DOHH2 (cell line): ENCODE data around the gene DTNB.

Source experiments
- H3F3A ChIP-seq: fragments of 200-600 bp; sonication (generic), shearing (Covaris generic); 2 replicates; pipeline ENCODE4 v1.6.0; 2016; ENCODE audit warnings: antibody characterized with exemption, mild to moderate bottlenecking; ENCODE audit not compliant: control insufficient read depth, insufficient read depth
- H3K27ac ChIP-seq: fragments of 200-600 bp; sonication (generic); 2 replicates; pipeline ENCODE4 v1.5.1; 2014; ENCODE audit warnings: low read depth, mild to moderate bottlenecking, low read length, moderate library complexity
- H3K27me3 ChIP-seq: fragments of 200-600 bp; sonication (generic); 2 replicates; pipeline ENCODE4 v1.6.1; 2014; ENCODE audit warnings: mild to moderate bottlenecking, low read length, mixed read lengths; ENCODE audit not compliant: control insufficient read depth
- H3K36me3 ChIP-seq: fragments of 200-600 bp; sonication (generic); 2 replicates; pipeline ENCODE4 v1.6.1; 2014; ENCODE audit warnings: mild to moderate bottlenecking, low read length, moderate library complexity, mixed read lengths; ENCODE audit not compliant: control insufficient read depth
- H3K4me1 ChIP-seq: fragments of 200-600 bp; sonication (generic); 2 replicates; pipeline ENCODE4 v1.6.1; 2014; ENCODE audit warnings: mild to moderate bottlenecking, low read length, mixed read lengths; ENCODE audit not compliant: control insufficient read depth
- H3K4me2 ChIP-seq: fragments of 200-600 bp; sonication (generic); 2 replicates; pipeline ENCODE4 v1.6.0; 2014; ENCODE audit warnings: mild to moderate bottlenecking, low read length, moderate library complexity
- H3K4me3 ChIP-seq: fragments of 200-600 bp; sonication (generic); 2 replicates; pipeline ENCODE4 v1.5.1; 2014; ENCODE audit warnings: mild to moderate bottlenecking, low read length, mixed read lengths
- H3K79me2 ChIP-seq: fragments of 200-600 bp; sonication (generic); 2 replicates; pipeline ENCODE4 v1.6.1; 2014; ENCODE audit warnings: mild to moderate bottlenecking, low read length, mixed read lengths; ENCODE audit not compliant: control insufficient read depth
- H3K9me2 ChIP-seq: fragments of 200-600 bp; sonication (generic); replicated peaks from 2 replicates; pipeline ENCODE4 v1.6.1; 2014; ENCODE audit warnings: mild to moderate bottlenecking, low read length, mixed read lengths; ENCODE audit not compliant: control insufficient read depth
- H3K9me3 ChIP-seq: fragments of 200-600 bp; sonication (generic); 2 replicates; pipeline ENCODE4 v1.6.1; 2014; ENCODE audit warnings: antibody characterized with exemption, low read length, mixed read lengths; ENCODE audit not compliant: control insufficient read depth, insufficient read depth
- H4K20me1 ChIP-seq: fragments of 200-600 bp; sonication (generic); 2 replicates; pipeline ENCODE4 v1.6.0; 2014; ENCODE audit warnings: low read depth, mild to moderate bottlenecking, antibody characterized with exemption, low read length, moderate library complexity; ENCODE audit not compliant: control insufficient read depth, insufficient read depth
- CTCF ChIP-seq: fragments of 200-600 bp; sonication (generic); IDR thresholded peaks from one replicate; pipeline ENCODE4 v1.5.1; 2014; ENCODE audit warnings: antibody characterized with exemption, mild to moderate bottlenecking, low read depth, low read length; ENCODE audit not compliant: poor library complexity, severe bottlenecking
- EZH2phosphoT487 ChIP-seq: fragments of 200-600 bp; sonication (generic); IDR thresholded peaks from 2 replicates; pipeline ENCODE4 v1.6.1; 2017; ENCODE audit warnings: borderline replicate concordance, mild to moderate bottlenecking, antibody characterized with exemption, low read length, moderate library complexity, mixed read lengths

DTNB gene

GRCh38 chr2:25491966-25492532 is 181.3 kb downstream of the DTNB start:
- Histone ChIP-seq H3K79me2 (no peaks in the 10 kb centered on the region), H3K4me1 (peaks cover 4% of the 10 kb centered on the region), H3K4me2 (no peak overlapping the region), H3K9me2 (no peaks in the 10 kb centered on the region), H4K20me1 (no peaks in the 10 kb centered on the region), H3K9me3 (no peaks in the 10 kb centered on the region), H3K27ac (no peak overlapping the region), H3F3A (no peaks in the 10 kb centered on the region; the same call in 1 of the 2 replicates), H3K4me3 (no peak overlapping the region), H3K27me3 (no peaks in the 10 kb centered on the region), H3K36me3 (no peaks in the 10 kb centered on the region)
- TF ChIP-seq EZH2phosphoT487: no peak
- TF ChIP-seq CTCF: no peak

- Histone ChIP-seq H3K9me3 (no peaks in the 10 kb centered on the region), H3K79me2 (no peaks in the 10 kb centered on the region), H3K4me2 (no peak overlapping the region), H3K36me3 (no peaks in the 10 kb centered on the region), H3K9me2 (no peaks in the 10 kb centered on the region), H3F3A (no peaks in the 10 kb centered on the region; the same call in 1 of the 2 replicates), H3K4me3 (no peak overlapping the region), H3K4me1 (peaks cover 10% of the 10 kb centered on the region), H3K27me3 (no peaks in the 10 kb centered on the region), H3K27ac (no peak overlapping the region), H4K20me1 (no peaks in the 10 kb centered on the region)
- TF ChIP-seq CTCF (no peak), EZH2phosphoT487 (no peak)
These were observed 182.2 kb downstream of the DTNB start for GRCh38 chr2:25491003-25491696.

DNA sequence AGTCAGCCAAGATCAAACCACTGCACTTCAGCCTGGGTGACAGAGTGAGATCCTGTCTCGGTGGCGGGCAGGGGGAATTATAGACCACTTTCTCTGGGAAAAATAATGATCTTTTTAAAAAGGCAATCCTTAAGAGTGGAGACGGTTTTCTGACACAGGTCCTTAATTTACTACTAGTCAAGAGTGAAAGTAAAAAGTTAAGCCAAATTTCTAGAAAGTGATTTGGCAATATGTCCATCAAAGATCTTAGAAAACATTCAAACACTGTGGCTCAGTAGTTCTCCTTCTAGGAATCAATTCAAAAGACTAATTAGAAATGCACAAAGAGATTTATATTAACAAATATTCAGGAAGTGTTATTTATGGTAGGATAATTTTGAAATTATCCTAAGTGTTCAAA is 183.2 kb downstream of the DTNB start:
- Histone ChIP-seq H3K27me3 (no peaks in the 10 kb centered on the region), H3K36me3 (no peaks in the 10 kb centered on the region), H3K4me3 (no peak overlapping the region), H3K79me2 (no peaks in the 10 kb centered on the region), H4K20me1 (no peaks in the 10 kb centered on the region), H3K4me1 (peaks cover 11% of the 10 kb centered on the region), H3K9me2 (no peaks in the 10 kb centered on the region), H3F3A (no peaks in the 10 kb centered on the region; the same call in 1 of the 2 replicates), H3K9me3 (no peaks in the 10 kb centered on the region), H3K27ac (no peak overlapping the region), H3K4me2 (no peak overlapping the region)
- TF ChIP-seq EZH2phosphoT487: no peak
- no peak for TF ChIP-seq CTCF
